Activated CD8-positive, alpha-beta memory T cell treated with anti-CD3 and anti-CD28 coated beads for 48 hours (primary cell): ENCODE results near the gene RTL10.

ENCODE experiments used
- DNase-seq, 3 experiments: peaks; one replicate each; pipeline ENCODE4 v3.0.0-alpha.2; 2020; ENCODE audit warnings: low read depth in 2 of 3, low spot score in 2 of 3

The RTL10 gene

GRCh38 chr22:19863571-19863970, 8.9 kb upstream of the RTL10 start:
- DNase-seq = no peak

DNA sequence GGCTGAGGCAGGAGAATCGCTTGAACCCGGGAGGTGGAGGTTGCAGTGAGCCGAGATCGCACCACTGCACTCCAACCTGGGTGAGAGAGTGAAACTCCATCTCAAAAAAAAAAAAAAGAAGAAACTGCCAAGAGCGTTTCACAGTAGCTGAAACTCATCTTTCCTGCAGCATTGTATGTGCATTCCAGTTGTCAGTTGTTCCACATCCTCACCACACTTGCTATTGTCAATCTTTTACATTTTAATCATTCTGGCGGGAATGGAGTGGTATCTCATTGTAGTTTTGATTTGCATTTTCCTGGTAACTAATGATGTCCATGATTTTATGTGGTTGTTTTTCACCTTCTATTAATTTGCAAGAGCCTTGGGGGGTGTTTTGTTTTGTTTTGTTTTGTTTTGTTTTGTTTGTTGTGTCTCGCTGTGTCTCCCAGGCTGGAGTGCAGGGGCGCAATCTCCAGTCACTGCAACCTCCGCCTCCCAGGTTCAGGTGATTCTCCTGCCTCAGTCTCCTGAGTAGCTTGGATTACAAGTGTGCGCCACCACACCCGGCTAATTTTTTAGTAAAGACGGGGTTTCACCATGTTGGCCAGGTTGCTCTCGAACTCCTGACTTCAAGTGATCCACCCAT, 8.1 kb upstream of the RTL10 start:
- no peak for DNase-seq

DNA sequence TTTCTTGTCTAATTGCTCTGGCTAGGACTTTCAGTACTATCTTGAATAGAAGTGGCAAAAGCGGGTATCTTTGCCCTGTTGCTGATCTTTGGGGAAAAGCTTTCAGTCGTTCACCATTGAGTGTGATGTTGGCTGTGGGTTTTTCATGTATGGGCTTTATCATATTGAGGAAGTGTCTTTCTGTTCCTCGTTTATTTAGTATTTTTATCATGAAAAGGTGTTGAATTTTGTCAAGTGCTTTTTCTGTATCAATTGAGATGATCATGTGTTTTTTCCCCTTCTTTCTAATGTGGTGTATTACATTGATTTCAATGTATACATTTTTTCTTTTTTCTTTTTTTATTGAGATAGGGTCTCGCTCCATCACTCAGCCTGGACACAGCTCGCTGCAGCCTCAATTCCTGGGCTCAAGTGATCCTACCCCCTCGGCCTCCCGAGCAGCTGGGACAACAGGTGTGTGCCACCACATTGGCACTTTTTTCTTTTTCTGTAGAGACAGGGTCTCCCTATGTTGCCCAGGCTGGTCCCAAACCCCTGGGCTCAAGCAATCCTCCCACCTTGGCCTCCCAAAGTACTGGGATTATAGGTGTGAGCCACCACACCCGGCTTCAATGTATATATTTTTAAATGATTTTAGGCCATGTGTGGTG, 5.3 kb upstream of the RTL10 start:
- no peak for DNase-seq

- DNase-seq = no peak
Observed at GRCh38 chr22:19857382-19857781, 2.7 kb upstream of the RTL10 start.

DNA sequence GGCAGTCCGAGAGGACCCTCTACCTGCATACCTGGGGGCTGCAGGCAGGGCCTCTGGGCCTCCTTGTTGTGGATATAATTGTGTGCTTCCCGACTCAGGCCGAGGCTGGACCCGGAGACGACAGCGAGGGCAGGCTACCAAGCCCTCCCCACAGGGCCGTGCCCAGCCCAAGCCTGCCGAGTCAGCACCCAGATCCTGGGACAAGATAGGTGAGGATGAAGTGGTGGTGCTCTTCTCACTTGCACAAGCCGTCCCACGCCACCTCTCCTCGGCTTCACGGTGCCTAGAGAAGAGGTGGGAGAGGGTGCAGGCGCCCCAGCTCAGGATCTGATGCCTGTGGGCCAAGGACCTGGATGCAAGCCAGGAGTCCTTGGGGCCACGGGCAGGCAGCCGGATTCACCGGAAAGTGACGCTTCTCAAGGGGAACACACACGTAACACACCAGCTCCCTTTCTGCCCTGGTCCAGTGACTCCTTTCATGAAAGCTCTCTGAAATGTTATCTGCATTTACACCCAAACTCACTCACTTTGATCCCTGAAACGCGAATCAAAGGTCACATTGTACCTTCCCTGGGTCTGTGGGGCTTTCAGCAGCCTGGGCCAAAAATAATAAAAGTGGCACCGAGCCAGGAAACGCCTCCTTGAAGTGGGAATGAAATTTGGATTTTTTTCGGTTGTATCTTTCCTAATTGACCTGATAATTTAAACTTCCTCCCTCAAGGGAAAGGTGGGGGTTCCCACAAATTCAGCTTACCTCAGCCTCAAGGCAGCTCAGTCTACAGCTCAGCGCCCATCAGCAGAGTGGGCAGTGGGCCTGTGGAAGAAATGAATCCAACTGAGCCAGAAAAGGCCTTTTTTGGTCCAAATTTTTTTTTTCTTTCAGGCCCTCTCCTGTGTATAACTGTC, 1.1 kb upstream of the RTL10 start:
- DNase-seq = peak; percentile 36 to 64 (median 48)

DNA sequence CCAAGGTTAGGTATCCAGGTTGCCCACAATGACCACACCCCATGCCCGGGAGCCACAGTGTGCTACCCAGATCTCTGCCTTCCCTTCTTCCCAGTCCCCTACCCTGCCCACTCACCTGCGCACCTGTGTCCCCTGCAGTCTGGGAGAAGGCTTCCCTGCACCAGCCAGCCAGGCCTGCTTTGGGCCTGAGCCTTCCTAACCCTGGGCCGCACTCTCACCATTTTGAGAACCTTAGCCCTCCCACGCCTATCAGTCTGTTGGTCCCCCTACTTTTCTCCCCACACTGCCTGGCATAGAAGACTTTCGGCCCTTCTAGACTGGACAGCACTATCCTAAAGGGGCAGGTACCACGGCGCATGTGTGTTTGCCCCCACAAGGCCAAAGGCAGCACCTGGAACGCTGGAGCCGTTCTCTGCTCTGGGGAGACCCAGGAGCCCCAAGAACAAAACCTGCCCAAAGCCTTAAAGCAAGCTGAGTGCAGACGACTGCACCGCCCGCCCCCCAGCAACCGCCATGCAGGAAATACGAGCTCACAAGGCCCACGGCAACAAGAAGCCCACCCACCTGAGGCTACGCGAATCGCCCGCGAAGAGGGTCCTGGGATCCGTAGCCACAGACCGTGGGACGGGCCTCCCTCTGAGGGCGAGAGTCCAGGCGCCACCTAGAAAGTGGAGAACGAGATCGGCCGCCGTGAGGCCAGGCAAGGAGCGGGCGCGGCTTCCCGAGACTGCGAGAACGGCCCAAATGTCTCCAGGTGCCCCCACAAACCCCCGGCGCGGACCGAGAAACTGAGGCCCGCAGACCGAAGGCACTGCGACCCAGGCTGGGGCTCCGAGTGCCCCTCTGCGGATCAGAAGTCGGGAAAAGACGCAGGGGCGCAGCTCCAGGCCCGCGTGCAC, 546 bp downstream of the RTL10 start:
- DNase-seq = no peak

DNA sequence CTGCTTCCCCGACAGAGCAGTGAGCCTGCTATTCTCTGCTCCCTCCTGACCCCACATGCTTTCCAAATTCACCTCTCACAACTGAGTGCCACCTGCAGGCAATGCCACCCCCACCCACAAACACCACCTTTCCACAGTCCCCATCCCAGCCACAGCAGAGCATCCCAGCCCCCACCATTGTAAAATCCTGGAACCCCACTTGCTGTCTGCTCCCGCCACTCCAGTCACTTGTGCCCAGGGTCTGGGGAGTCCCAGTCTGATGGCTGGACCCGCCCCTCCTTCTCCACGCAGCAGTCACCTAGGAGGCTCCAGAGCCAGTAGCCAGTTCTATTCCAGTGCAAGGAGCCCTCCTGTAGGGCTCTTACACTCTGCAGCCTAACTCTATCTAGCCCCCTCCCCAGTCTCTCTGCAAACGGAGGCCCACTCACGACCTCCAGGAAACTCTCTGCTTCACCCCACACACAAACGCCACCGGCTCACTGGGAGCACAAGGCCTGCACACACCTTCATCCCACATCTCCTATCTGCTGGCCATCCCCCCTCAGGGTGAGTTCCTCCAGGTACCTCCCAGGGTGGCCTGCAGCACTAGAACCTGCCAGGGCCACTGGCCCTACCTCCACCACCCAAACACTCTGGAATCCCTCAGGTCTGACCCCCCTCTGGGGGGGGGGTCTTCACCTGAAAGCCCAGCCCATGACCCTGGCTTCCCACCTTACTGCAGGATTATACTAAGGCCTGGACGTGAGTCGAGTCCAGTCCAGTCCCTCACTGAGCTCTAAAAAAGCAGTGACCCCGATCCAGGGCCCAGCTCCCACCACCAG, 1.4 kb downstream of the RTL10 start:
- no peak for DNase-seq

GRCh38 chr22:19852177-19852781, 2.4 kb downstream of the RTL10 start:
- DNase-seq = no peak

- DNase-seq = no peak
Observed at GRCh38 chr22:19851291-19852176, 3.1 kb downstream of the RTL10 start.

DNA sequence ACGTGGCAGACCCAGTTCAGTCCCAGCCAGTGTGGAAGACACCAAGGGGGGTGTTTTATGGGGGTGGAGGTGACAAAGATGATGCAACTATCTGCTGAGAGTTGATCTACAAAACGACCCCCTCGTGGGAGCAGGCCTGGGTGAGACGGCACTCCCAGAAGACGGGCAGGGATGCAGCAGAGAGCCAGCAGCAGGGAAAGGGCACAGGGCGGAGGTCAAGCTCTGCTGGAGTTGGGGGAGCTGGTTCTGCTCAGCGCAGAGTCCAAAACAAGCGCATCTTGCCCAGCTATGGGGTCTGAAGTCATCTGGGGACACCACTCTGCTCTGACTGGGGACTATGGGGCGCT, 3.9 kb downstream of the RTL10 start:
- DNase-seq = no peak

- no peak for DNase-seq
Observed at GRCh38 chr22:19849835-19850762, 4.6 kb downstream of the RTL10 start.

- no peak for DNase-seq
Observed at GRCh38 chr22:19848298-19849224, 6.1 kb downstream of the RTL10 start.

- no peak for DNase-seq
Observed at GRCh38 chr22:19847345-19847632, 7.4 kb downstream of the RTL10 start.

GRCh38 chr22:19846620-19847344, 7.9 kb downstream of the RTL10 start:
- no peak for DNase-seq

- DNase-seq = no peak
Observed at GRCh38 chr22:19845054-19845722, 9.5 kb downstream of the RTL10 start.
